NT2/D1 (cell line): ENCODE data around the gene KLRF1.

Source experiments
- DNase-seq: peaks from one replicate; pipeline ENCODE4 v3.0.0-alpha.2; 2011; ENCODE audit warnings: low read depth, low spot score
- H3K27me3 ChIP-seq: 2 replicates; pipeline ENCODE4 v1.6.0; 2011; ENCODE audit warnings: mild to moderate bottlenecking; ENCODE audit not compliant: insufficient read length, insufficient read depth
- H3K36me3 ChIP-seq: 2 replicates; pipeline ENCODE4 v1.6.1; 2011; ENCODE audit warnings: mild to moderate bottlenecking, low read length, mixed read lengths; ENCODE audit not compliant: insufficient read depth, insufficient read length
- H3K4me1 ChIP-seq: 2 replicates; pipeline ENCODE4 v1.5.1; 2011; ENCODE audit not compliant: insufficient read depth, insufficient read length
- H3K4me3 ChIP-seq: 2 replicates; pipeline ENCODE4 v1.5.1; 2011; ENCODE audit warnings: low read depth; ENCODE audit not compliant: insufficient read length
- H3K9ac ChIP-seq: 2 replicates; pipeline ENCODE4 v1.6.0; 2011; ENCODE audit warnings: low read depth; ENCODE audit not compliant: insufficient read length
- H3K9me3 ChIP-seq: 2 replicates; pipeline ENCODE4 v1.5.1; 2011; ENCODE audit warnings: mild to moderate bottlenecking, low read length; ENCODE audit not compliant: insufficient read depth
- SUZ12 ChIP-seq: IDR thresholded peaks from 2 replicates; pipeline ENCODE4 v1.6.1; 2011; ENCODE audit not compliant: insufficient read length, insufficient read depth; ENCODE audit errors: extremely low read depth
- YY1 ChIP-seq: IDR thresholded peaks from 2 replicates; pipeline ENCODE4 v1.6.1; 2011; ENCODE audit not compliant: insufficient read length, insufficient read depth
- ZNF274 ChIP-seq: IDR thresholded peaks from 2 replicates; pipeline ENCODE4 v1.6.1; 2011; ENCODE audit warnings: mild to moderate bottlenecking, low read depth, low read length

Gene KLRF1

DNA sequence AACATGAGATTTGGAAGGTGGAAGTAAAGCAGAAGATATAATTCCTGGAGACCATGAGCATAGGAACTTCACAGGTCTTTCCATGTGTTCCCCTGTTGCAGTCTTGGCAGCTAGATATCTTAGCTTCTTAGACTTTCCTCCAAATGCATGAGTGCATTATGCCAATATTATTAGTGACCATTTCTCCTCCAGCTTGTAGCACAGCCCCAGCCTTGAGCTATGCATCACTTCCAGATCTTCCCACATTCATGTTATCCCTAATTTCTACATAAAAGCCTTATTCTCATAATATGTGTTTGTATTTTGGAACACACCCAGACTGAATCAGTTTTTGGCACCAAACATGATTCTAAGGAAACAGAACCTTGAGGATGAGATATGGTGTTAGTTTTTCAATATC, 30.9 kb downstream of the KLRF1 start:
- Histone ChIP-seq H3K9ac (no peak overlapping the region), H3K9me3 (peaks cover 4% of the 10 kb centered on the region; the same call in 1 of the 2 replicates), H3K4me1 (no peaks in the 10 kb centered on the region), H3K27me3 (no peaks in the 10 kb centered on the region), H3K4me3 (no peak overlapping the region), H3K36me3 (no peaks in the 10 kb centered on the region)
- no peak for DNase-seq
- TF ChIP-seq SUZ12 (no peak), ZNF274 (no peak), YY1 (no peak)

DNA sequence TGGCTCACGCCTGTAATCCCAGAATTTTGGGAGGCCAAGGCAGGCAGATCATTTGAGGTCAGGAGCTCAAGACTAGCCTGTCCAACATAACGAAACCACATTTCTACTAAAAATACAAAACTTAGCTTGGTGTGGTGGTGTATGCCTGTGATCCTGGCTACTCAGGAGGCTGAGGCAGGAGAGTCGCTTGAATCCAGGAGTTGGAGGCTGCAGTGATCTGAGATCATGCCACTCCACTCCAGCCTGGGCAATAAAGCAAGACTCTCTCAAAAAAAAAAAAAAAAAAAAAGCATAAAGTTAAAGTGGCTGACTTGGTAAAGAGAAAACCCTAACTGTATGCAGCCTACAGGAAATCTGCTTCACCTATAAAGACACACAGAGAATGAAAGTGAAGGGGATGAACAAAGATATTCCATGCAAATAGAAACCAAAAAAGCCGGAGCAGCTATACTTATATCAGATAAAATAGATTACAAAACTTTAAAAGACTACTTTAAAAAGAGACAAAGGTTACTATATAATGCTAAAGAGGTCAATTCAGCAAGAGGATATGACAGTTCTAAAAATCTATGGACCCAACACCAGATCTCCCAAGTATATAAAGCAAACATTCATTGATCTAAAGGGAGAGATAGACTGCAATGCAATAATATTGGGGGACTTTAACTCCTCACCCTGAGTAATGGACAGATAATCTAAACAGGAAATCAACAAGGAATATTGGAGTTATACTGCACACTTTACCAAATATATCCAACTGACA, 37.8 kb downstream of the KLRF1 start:
- Histone ChIP-seq H3K27me3 (no peaks in the 10 kb centered on the region), H3K9me3 (peaks cover 13% of the 10 kb centered on the region), H3K4me3 (no peak overlapping the region), H3K9ac (no peak overlapping the region), H3K4me1 (no peaks in the 10 kb centered on the region), H3K36me3 (no peaks in the 10 kb centered on the region)
- no peak for DNase-seq
- TF ChIP-seq ZNF274: no peak
- no peak for TF ChIP-seq YY1
- no peak for TF ChIP-seq SUZ12

DNA sequence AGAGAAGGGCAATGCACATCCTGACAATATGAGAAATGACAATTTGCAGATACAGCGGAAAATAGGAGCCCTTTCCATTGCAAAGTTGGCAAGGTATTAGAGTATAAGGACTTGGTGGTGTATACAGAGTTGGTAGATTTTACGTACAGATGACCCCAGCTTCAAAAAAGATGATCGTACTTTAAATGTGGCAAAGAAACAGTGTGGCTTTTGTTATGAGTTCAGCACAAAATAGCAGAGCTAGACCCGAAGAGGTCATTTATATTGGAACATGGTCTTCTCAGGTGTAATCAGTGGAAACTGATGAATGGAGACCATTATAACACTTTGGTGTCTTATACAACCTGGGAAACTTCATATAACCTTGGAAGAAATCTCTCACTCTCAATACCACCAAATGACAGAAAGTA, 39.6 kb downstream of the KLRF1 start:
- Histone ChIP-seq H3K4me1 (no peaks in the 10 kb centered on the region), H3K27me3 (no peaks in the 10 kb centered on the region), H3K9ac (no peak overlapping the region), H3K9me3 (peaks cover 13% of the 10 kb centered on the region), H3K4me3 (no peak overlapping the region), H3K36me3 (no peaks in the 10 kb centered on the region)
- DNase-seq: no peak
- TF ChIP-seq SUZ12: no peak
- no peak for TF ChIP-seq YY1
- no peak for TF ChIP-seq ZNF274

DNA sequence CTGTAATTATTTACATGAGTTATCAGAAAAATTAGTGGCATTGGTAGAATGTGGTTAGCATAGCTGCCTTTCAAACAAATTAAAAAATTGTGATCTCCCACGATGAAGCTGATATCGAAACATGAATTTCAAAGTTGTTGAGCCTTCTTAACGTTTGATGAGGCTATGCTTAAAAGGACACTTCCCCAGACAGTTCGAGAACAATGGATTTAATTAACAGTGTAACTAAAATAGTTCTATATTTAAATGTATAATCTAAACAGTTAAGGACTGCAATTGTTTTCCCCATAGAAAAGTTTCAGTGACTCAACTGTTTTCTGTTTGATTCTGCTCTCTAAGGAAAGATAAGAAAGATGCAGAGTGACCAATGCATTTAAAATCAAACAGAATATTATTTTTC, 40.2 kb downstream of the KLRF1 start:
- H3K9me3 ChIP-seq: peaks cover 13% of the 10 kb centered on the region
- TF ChIP-seq SUZ12 (no peak), YY1 (no peak), ZNF274 (no peak)
- H3K9ac ChIP-seq: no peak overlapping the region
- H3K4me1 ChIP-seq: no peaks in the 10 kb centered on the region
- DNase-seq: no peak
- no peaks in the 10 kb centered on the region for H3K36me3 ChIP-seq
- H3K27me3 ChIP-seq: no peaks in the 10 kb centered on the region
- H3K4me3 ChIP-seq: no peak overlapping the region

DNA sequence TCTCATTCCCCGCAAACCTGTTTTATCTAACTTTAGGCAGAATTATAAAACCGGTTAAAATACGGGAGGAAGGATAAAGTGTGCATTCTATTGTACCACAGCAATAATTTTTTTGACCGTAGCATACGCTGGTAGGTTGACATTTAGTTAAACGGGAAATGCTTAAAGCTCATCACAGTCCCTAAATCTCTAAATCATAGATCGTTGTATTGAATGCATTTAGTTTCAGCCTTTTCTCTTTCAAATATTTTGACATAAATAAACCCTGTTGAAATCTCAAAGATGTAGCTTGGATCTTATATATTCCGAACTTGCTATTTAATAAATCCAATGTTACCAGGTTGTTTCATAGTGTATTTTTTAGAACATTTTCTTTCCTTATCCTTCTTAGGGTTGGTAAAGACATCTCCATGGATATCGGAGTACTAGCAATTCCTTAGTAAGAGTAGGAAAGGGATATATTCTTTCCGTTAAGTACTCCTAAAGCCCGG, 41.1 kb downstream of the KLRF1 start:
- H3K4me1 ChIP-seq: no peaks in the 10 kb centered on the region
- no peaks in the 10 kb centered on the region for H3K36me3 ChIP-seq
- H3K27me3 ChIP-seq: no peaks in the 10 kb centered on the region
- no peak for DNase-seq
- peaks cover 6% of the 10 kb centered on the region for H3K9me3 ChIP-seq
- H3K9ac ChIP-seq: no peak overlapping the region
- no peak overlapping the region for H3K4me3 ChIP-seq
- TF ChIP-seq YY1 (no peak), ZNF274 (no peak), SUZ12 (no peak)

DNA sequence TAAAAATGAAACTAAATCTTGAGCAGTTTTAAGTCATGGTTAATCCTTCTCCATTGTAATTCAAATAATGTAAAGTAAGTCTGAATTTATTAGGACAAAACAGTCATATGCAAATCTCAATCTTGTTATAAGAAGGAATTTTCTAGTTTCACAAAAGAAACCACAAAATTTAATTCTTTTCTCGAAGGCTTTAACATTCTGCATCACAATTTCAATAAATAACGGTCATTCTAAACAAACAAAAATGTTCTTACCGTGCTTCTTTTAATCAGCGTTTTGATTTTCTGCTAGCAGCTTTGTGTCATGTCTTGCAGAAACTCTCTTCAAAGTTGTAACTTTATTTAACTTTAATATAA, 41.6 kb downstream of the KLRF1 start:
- DNase-seq: no peak
- Histone ChIP-seq H3K36me3 (no peaks in the 10 kb centered on the region), H3K4me1 (no peaks in the 10 kb centered on the region), H3K9ac (no peak overlapping the region), H3K27me3 (no peaks in the 10 kb centered on the region), H3K4me3 (no peak overlapping the region), H3K9me3 (peaks cover under 1% of the 10 kb centered on the region)
- TF ChIP-seq SUZ12: no peak
- TF ChIP-seq YY1: no peak
- no peak for TF ChIP-seq ZNF274

DNA sequence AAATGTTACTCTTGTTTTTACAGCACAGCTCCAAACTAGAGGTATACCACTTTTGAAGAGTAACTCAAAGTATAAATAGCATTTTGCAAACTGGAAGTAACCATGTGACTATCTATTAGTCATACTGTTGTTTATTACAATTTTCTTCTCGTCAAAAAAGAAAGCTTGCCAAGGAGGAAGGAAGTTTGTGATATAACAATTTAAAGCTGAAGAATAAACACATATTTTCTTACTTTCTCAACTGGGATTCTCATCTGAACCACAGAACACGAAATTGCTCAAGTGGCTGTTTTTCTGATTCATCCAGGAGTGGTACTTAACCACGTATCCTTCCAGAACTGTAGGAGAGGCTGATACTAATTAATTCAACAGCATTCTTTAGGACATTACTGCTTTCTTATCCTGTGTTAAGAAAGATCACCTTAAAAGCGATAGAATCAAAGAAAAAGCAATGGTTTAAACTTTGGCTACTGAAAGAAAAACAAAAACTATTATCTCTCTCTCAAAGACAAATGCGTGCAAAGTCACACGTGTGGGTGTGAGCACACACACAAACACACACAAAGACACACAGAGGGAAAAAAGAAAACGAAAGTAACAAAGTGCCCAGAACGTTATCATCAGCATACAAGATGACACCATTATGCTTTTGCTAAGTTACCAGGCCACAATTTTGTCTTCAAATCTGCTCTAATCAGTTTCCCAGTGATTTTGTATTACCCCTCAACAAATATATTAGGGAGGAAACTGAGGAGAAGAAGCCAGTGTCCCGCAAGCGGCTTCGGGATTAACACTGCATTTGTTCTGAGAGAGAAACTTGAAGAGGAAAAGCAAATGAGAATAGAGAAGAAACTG, 42.3 kb downstream of the KLRF1 start, which contains the start of gene CLEC2B:
TSS of gene CLEC2B (minus strand) at position 48 of the 855 bp plus-strand sequence.
- Histone ChIP-seq H3K4me3 (no peak within 1 kb of the TSS), H3K36me3 (no peaks in the 10 kb centered on the region), H3K27me3 (no peaks in the 10 kb centered on the region), H3K9me3 (no peaks in the 10 kb centered on the region), H3K9ac (no peak within 1 kb of the TSS), H3K4me1 (no peaks in the 10 kb centered on the region)
- no peak for DNase-seq
- TF ChIP-seq SUZ12: no peak
- no peak for TF ChIP-seq YY1
